H1 (cell line): ENCODE data around the gene HP1BP3. TPM values are rescaled to one million over a fixed set of nuclear protein-coding genes. Genes with fewer than 3 reads are reported as not detected.

Experiments used
- CBX5 ChIP-seq: fragments of 300-800, 300-1000 bp; sonication (generic); IDR thresholded peaks from 2 replicates; pipeline ENCODE4 v1.7.1; 2016; ENCODE audit warnings: antibody characterized with exemption, low read length, low read depth
- CHD7 ChIP-seq: fragments of 300-600 bp; sonication (generic); IDR thresholded peaks from 2 replicates; pipeline ENCODE4 v1.7.1; 2012; ENCODE audit warnings: low read length, moderate library complexity, mild to moderate bottlenecking, inconsistent platforms; ENCODE audit not compliant: insufficient replicate concordance
- JUN ChIP-seq: IDR thresholded peaks from 2 replicates; pipeline ENCODE4 v1.6.1; 2011; ENCODE audit warnings: low read depth, mild to moderate bottlenecking, improper control_type of control experiment, low read length
- polyA plus RNA-seq, 7 experiments: library from polyadenylated mRNA; depleted of rRNA in 3 of 7; stranded (reverse) in 5 of 7; unstranded in 2 of 7; fragments of >200 nt in 5 of 7; fragments of 200-250 nt in 2 of 7; gene quantifications; 1 replicate in 5 of 7; 2 replicates in 1 of 7; 4 replicates in 1 of 7; pipeline versions ENCODE4 v1.2.1 to v1.2.3, GENCODE V29; 2011 to 2013; ENCODE audit warnings: missing spikeins in 2 of 7, mixed read lengths in 2 of 7
- total RNA-seq: library from RNA; stranded (reverse); fragmentation: NEBNext Ultra II Directional; extraction: Animal tissue kit (Norgen Biotek cat#: 25700); gene quantifications from 2 replicates; pipeline ENCODE4 v1.2.1, GENCODE V29; 2021

Gene HP1BP3
- total and polyA plus RNA-seq, 2 of the 8 experiments (the other 6 are each of a cell fraction or from before 2014, with no cell fraction given): 47.4 to 125 TPM

GRCh38 chr1:20770314-20771087, 16.6 kb downstream of the HP1BP3 start (continued):
- TF ChIP-seq CHD7: no peak
- no peak for TF ChIP-seq JUN
- TF ChIP-seq CBX5: no peak
